Caco-2 (cell line): ENCODE results near the gene FNBP1. TPM values are rescaled to one million over a fixed set of nuclear protein-coding genes. Genes with fewer than 3 reads are reported as not detected.

Source experiments
- BruUV-seq: library from RNA; stranded (reverse); fragments of 400-500 nt; replicated peaks from 2 replicates; lab custom pipeline; 2021; lab: Mats Ljungman, UMichigan
- CTCF ChIA-PET: fragments of 300-600 bp; sonication (Branson Sonifier 250); formaldehyde crosslinking; loops from one replicate; lab custom pipeline; 2022; ENCODE audit warnings: antibody characterized with exemption; lab: Charles Lee
- POLR2A ChIA-PET: fragments of 300-600 bp; sonication (Branson Sonifier 250); formaldehyde crosslinking; loops from one replicate; lab custom pipeline; 2022; ENCODE audit warnings: antibody characterized with exemption; lab: Charles Lee
- DNase-seq, 2 experiments: peaks; one replicate each; pipeline versions ENCODE4 v3.0.0 to v3.0.0-alpha.2; 2020 to 2022
- H3K27me3 ChIP-seq: replicated peaks from 2 replicates; pipeline ENCODE4 v1.6.0; 2011; ENCODE audit warnings: low read length; ENCODE audit not compliant: control insufficient read depth, insufficient read depth
- H3K36me3 ChIP-seq: 2 replicates; pipeline ENCODE4 v1.5.1; 2011; ENCODE audit warnings: low read length; ENCODE audit not compliant: control insufficient read depth, insufficient read depth
- H3K4me1 ChIP-seq: fragments of 250-450 bp; sonication (Bioruptor Pico); 2 replicates; pipeline ENCODE4 v1.5.1; 2020; ENCODE audit warnings: mild to moderate bottlenecking
- H3K4me3 ChIP-seq: 2 replicates; pipeline ENCODE4 v1.5.1; 2011; ENCODE audit warnings: low read depth, mild to moderate bottlenecking, control low read depth, low read length
- H3K9me3 ChIP-seq: fragments of 250-450 bp; sonication (Bioruptor Pico); 2 replicates; pipeline ENCODE4 v1.5.1; 2020; ENCODE audit warnings: mild to moderate bottlenecking, moderate library complexity
- H3K27ac Mint-ChIP-seq: one replicate; pipeline ENCODE4 v1.8.0; 2022; ENCODE audit warnings: mixed read lengths; ENCODE audit not compliant: unreplicated experiment
- H3K27me3 Mint-ChIP-seq: one replicate; pipeline ENCODE4 v1.8.0; 2022; ENCODE audit warnings: mixed read lengths; ENCODE audit not compliant: insufficient read depth, unreplicated experiment
- H3K36me3 Mint-ChIP-seq: one replicate; pipeline ENCODE4 v1.8.0; 2022; ENCODE audit warnings: mild to moderate bottlenecking, mixed read lengths; ENCODE audit not compliant: insufficient read depth, unreplicated experiment
- H3K4me1 Mint-ChIP-seq: one replicate; pipeline ENCODE4 v1.8.0; 2022; ENCODE audit warnings: low read depth, mixed read lengths; ENCODE audit not compliant: unreplicated experiment
- H3K4me3 Mint-ChIP-seq: one replicate; pipeline ENCODE4 v1.8.0; 2022; ENCODE audit warnings: mild to moderate bottlenecking, moderate library complexity, mixed read lengths; ENCODE audit not compliant: unreplicated experiment
- H3K9me3 Mint-ChIP-seq: one replicate; pipeline ENCODE4 v1.8.0; 2022; ENCODE audit warnings: mixed read lengths; ENCODE audit not compliant: unreplicated experiment
- intact Hi-C: fragments of 100-400 bp; cut with micrococcal nuclease; formaldehyde crosslinking; loops from one replicate; pipeline ENCODE4 v1.10.0; 2022; ENCODE audit not compliant: unreplicated experiment
- total RNA-seq: library from RNA; stranded (reverse); gene quantifications from 2 replicates; pipeline ENCODE4 v1.2.3, GENCODE V29; 2022
- TF ChIP-seq, protein P1 (sequence below), 2 experiments: fragments of 200-600 bp in 1 of 2; IDR thresholded peaks; 1 replicate in 1 of 2; 2 replicates in 1 of 2; pipeline versions ENCODE4 v1.5.1 to v1.8.0; 2011 to 2022; ENCODE audit warnings: antibody characterized with exemption in 1 of 2, control low read depth in 1 of 2, inconsistent platforms in 1 of 2, low read depth in 1 of 2, low read length in 1 of 2, mild to moderate bottlenecking in 1 of 2, moderate library complexity in 1 of 2; ENCODE audit not compliant: insufficient read depth in 1 of 2, severe bottlenecking in 1 of 2, unreplicated experiment in 1 of 2

FNBP1 gene
- total RNA-seq, 1 experiment from 2014 or later, result 33.2 TPM

DNA sequence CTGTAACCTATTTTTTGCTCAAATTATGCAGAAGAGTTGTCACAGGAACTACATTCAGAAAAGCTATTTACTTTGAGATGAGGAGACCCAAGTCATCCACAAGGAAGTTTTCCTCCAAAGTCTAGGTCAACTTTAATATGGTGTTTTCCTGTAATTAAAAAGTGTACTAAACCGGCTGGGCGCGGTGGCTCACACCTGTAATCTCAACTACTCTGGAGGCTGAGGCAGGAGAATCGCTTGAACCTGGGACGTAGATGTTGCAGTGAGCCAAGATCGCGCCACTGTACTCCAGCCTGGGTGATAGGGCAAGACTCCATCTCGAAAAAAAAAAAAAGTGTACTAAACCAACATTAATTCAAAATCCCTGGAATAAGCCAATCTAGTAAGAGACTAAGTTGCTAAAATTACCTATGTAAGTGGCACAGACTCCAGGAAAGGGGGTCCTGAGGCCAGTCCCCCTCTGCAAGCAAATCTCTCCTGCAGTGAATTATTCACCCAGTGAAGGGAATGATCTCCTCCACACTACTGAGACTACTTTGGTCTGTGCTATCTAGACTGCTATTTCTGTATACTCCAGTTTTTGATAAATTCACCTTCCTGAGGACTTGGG, 38.9 kb downstream of the FNBP1 start:
- Mint-ChIP-seq H3K4me3 (no peak overlapping the region), H3K27me3 (no peaks in the 10 kb centered on the region), H3K27ac (no peak overlapping the region), H3K36me3 (no peaks in the 10 kb centered on the region), H3K4me1 (no peaks in the 10 kb centered on the region), H3K9me3 (no peaks in the 10 kb centered on the region)
- ChIA-PET CTCF (no interaction called here), POLR2A (no interaction called here)
- no peak for DNase-seq
- no peaks in the 10 kb centered on the region for H3K9me3 ChIP-seq
- TF ChIP-seq, protein P1, sequence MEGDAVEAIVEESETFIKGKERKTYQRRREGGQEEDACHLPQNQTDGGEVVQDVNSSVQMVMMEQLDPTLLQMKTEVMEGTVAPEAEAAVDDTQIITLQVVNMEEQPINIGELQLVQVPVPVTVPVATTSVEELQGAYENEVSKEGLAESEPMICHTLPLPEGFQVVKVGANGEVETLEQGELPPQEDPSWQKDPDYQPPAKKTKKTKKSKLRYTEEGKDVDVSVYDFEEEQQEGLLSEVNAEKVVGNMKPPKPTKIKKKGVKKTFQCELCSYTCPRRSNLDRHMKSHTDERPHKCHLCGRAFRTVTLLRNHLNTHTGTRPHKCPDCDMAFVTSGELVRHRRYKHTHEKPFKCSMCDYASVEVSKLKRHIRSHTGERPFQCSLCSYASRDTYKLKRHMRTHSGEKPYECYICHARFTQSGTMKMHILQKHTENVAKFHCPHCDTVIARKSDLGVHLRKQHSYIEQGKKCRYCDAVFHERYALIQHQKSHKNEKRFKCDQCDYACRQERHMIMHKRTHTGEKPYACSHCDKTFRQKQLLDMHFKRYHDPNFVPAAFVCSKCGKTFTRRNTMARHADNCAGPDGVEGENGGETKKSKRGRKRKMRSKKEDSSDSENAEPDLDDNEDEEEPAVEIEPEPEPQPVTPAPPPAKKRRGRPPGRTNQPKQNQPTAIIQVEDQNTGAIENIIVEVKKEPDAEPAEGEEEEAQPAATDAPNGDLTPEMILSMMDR (IDR thresholded peaks at IDR 0.05; ENCODE audit: insufficient read depth in 1 of 2, low read depth in 1 of 2, low read length in 1 of 2, severe bottlenecking in 1 of 2, unreplicated experiment in 1 of 2), result no peak
- H3K4me3 ChIP-seq, result no peak overlapping the region
- peaks cover 8% of the 10 kb centered on the region; the same call in 1 of the 2 replicates for H3K4me1 ChIP-seq
- no peaks in the 10 kb centered on the region for H3K36me3 ChIP-seq
- intact Hi-C loops, result no loop called here
- H3K27me3 ChIP-seq, result no peaks in the 10 kb centered on the region
- BruUV-seq, result no TSS peak

DNA sequence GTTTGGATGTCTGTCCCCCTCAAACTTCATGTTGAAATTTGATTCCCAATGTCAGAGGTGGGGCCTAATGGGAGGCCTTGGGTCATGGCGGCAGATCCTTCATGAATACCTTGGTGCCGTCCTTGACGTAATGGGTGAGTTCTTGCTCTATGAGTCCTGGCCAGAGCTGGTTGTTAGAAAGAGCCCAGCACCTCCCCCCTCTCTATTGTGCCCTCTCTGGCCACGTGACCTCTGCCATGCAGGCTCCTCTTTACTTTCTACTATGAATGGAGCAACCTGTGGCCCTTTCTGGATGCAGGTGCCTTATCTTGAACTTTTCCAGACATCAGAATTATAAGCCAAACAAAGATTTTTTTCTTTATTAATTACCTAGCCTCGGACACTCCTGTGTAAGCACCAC, 40.7 kb downstream of the FNBP1 start:
- no TSS peak for BruUV-seq
- Mint-ChIP-seq H3K36me3 (no peaks in the 10 kb centered on the region), H3K4me1 (no peaks in the 10 kb centered on the region), H3K4me3 (no peak overlapping the region), H3K27me3 (no peaks in the 10 kb centered on the region), H3K9me3 (no peaks in the 10 kb centered on the region), H3K27ac (no peak overlapping the region)
- no peaks in the 10 kb centered on the region for H3K4me1 ChIP-seq
- no peak for DNase-seq
- no peaks in the 10 kb centered on the region for H3K36me3 ChIP-seq
- no peaks in the 10 kb centered on the region for H3K27me3 ChIP-seq
- ChIA-PET CTCF (no interaction called here), POLR2A (no interaction called here)
- no peaks in the 10 kb centered on the region for H3K9me3 ChIP-seq
- no peak overlapping the region for H3K4me3 ChIP-seq
- intact Hi-C loops, result no loop called here
- TF ChIP-seq, protein P1 (IDR thresholded peaks at IDR 0.05; ENCODE audit: insufficient read depth in 1 of 2, low read depth in 1 of 2, low read length in 1 of 2, severe bottlenecking in 1 of 2, unreplicated experiment in 1 of 2), result no peak

DNA sequence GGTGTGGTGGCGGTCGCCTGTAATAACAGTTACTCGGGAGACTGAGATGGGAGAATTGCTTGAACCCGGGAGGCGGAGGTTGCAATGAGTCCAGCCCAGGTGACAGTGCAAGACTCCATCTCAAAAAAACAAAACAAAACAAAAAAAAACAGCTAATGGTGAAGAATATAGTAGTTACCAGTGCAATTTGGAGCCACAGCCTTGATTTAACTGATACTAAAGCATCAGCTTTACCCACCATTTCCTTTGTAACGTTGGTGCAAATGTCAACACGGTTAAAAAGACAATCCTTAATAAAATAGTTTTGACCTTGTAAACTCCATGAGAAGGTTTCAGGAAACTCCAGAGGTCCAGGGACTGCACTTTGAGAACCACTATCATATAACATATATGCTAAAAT, 41.8 kb downstream of the FNBP1 start:
- Histone ChIP-seq H3K4me3 (no peak overlapping the region), H3K36me3 (no peaks in the 10 kb centered on the region), H3K9me3 (no peaks in the 10 kb centered on the region), H3K4me1 (no peaks in the 10 kb centered on the region), H3K27me3 (no peaks in the 10 kb centered on the region)
- TF ChIP-seq, protein P1 (IDR thresholded peaks at IDR 0.05; ENCODE audit: insufficient read depth in 1 of 2, low read depth in 1 of 2, low read length in 1 of 2, severe bottlenecking in 1 of 2, unreplicated experiment in 1 of 2), result no peak
- Mint-ChIP-seq H3K9me3 (no peaks in the 10 kb centered on the region), H3K4me1 (no peaks in the 10 kb centered on the region), H3K4me3 (no peak overlapping the region), H3K27me3 (no peaks in the 10 kb centered on the region), H3K27ac (no peak overlapping the region), H3K36me3 (no peaks in the 10 kb centered on the region)
- DNase-seq, result no peak
- no TSS peak for BruUV-seq
- ChIA-PET POLR2A (no interaction called here), CTCF (no interaction called here)
- intact Hi-C loops, result no loop called here
